Fibroblast of villous mesenchyme (primary cell): Measurements from ENCODE around the gene AP1S1. TPM values are rescaled to one million over a fixed set of nuclear protein-coding genes. Genes with fewer than 3 reads are reported as not detected.
"Not testable (repeated sequence)": the region's sequence is repeated elsewhere in the genome, so short reads cannot be mapped to it uniquely, and the experiment has no call there.

Experiments used
- DNase-seq: peaks from one replicate; pipeline ENCODE4 v3.0.0-alpha.2; 2010; ENCODE audit warnings: low read depth
- H3K4me3 ChIP-seq: 2 replicates; pipeline ENCODE4 v1.5.1; 2011; ENCODE audit warnings: low read depth, mild to moderate bottlenecking, low read length
- CTCF ChIP-seq: IDR thresholded peaks from 2 replicates; pipeline ENCODE4 v1.5.1; 2012; ENCODE audit warnings: low read depth, mild to moderate bottlenecking, low read length; ENCODE audit not compliant: insufficient read depth
- total RNA-seq: library from RNA; depleted of rRNA; stranded (reverse); fragments of >200 nt; gene quantifications from 2 replicates; pipeline ENCODE4 v1.2.3, GENCODE V29; 2012

Gene AP1S1
- total RNA-seq, 1 donor = 154 TPM

DNA sequence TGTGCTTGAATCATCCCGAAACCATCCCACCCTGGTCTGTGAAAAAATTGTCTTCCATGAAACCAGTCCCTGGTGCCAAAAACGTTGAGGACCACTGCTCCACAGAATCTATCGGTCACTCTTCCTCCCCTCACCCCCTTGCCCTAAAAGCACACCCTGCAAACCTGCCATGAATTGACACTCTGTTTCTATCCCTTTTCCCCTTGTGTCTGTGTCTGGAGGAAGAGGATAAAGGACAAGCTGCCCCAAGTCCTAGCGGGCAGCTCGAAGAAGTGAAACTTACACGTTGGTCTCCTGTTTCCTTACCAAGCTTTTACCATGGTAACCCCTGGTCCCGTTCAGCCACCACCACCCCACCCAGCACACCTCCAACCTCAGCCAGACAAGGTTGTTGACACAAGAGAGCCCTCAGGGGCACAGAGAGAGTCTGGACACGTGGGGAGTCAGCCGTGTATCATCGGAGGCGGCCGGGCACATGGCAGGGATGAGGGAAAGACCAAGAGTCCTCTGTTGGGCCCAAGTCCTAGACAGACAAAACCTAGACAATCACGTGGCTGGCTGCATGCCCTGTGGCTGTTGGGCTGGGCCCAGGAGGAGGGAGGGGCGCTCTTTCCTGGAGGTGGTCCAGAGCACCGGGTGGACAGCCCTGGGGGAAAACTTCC, 28.2 kb upstream of the AP1S1 start:
- H3K4me3 ChIP-seq = no peak overlapping the region
- DNase-seq = peak; percentile 86
- TF ChIP-seq CTCF = no peak

DNA sequence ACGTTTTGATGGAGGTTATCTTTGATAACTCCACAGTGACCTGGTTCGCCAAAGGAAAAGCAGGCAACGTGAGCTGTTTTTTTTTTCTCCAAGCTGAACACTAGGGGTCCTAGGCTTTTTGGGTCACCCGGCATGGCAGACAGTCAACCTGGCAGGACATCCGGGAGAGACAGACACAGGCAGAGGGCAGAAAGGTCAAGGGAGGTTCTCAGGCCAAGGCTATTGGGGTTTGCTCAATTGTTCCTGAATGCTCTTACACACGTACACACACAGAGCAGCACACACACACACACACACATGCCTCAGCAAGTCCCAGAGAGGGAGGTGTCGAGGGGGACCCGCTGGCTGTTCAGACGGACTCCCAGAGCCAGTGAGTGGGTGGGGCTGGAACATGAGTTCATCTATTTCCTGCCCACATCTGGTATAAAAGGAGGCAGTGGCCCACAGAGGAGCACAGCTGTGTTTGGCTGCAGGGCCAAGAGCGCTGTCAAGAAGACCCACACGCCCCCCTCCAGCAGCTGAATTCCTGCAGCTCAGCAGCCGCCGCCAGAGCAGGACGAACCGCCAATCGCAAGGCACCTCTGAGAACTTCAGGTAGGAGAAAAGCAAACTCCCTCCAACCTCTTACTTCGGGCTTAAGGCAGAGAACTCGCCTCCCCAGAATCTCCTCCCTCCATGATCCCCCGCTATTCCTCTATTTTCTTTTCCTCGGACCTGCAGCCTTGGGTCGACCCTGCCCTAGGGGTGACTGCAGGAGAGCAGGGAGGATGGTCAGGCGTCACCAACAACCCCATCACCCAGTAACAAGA, 27.4 kb upstream of the AP1S1 start, which contains the start of gene SERPINE1:
SERPINE1 (plus strand) TSS at position 454 of the 809 bp plus-strand sequence. CDS start 1,290 bp downstream, outside the sequence.
- DNase-seq = peak; percentile 99
- peak within 1 kb of the TSS; percentile 76 for H3K4me3 ChIP-seq
- peak; percentile 30 for TF ChIP-seq CTCF

GRCh38 chr7:101127460-101128039, 26.7 kb upstream of the AP1S1 start:
- peak overlapping the region; percentile 76 for H3K4me3 ChIP-seq
- TF ChIP-seq CTCF = no peak
- DNase-seq = no peak

- DNase-seq = no peak
- peak overlapping the region; percentile 76 for H3K4me3 ChIP-seq
- no peak for TF ChIP-seq CTCF
Observed at GRCh38 chr7:101128040-101128834, 26.0 kb upstream of the AP1S1 start.

DNA sequence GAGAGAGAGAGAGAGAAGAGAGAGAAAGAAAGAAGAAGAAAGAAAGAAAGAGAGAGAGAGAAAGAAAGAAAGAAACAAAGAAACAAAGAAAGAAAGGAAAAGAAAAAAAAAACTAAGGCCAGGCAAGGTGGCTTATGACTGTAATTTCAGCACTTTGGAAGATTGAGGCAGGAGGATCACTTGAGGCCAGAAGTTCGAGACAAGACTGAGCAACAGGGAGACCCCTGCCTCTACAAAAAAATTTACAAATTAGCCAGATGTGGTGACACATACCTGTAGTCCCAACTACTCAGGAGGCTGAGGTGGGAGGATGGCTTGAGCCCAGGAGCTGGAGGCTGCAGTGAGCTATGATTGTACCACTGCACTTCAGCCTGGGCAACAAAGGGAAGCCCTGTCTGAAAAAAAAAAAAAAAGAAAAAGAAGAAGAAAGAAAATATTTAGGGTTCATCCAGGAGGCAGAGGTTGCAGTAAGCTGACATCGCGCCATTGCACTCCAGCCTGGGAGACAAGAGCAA, 24.6 kb upstream of the AP1S1 start:
- TF ChIP-seq CTCF = no peak
- no peak overlapping the region for H3K4me3 ChIP-seq
- no peak for DNase-seq

GRCh38 chr7:101132626-101133600, 21.4 kb upstream of the AP1S1 start:
- DNase-seq, H3K4me3 ChIP-seq: not testable (repeated sequence)
